GM12865 (cell line): ENCODE results near the gene GPC6.
"Not testable (repeated sequence)": the region's sequence is repeated elsewhere in the genome, so short reads cannot be mapped to it uniquely, and the experiment has no call there.

Experiments used
- DNase-seq: peaks from one replicate; pipeline ENCODE4 v3.0.0; 2010; ENCODE audit warnings: low read depth
- H3K4me3 ChIP-seq: 2 replicates; pipeline ENCODE4 v1.5.1; 2011; ENCODE audit warnings: mild to moderate bottlenecking, low read depth, low read length, control low read depth
- TF ChIP-seq, protein P1 (sequence below): IDR thresholded peaks from 2 replicates; pipeline ENCODE4 v1.5.1; 2011; ENCODE audit warnings: low read length, control low read depth, low read depth, inconsistent platforms; ENCODE audit not compliant: insufficient read depth; ENCODE audit errors: missing control alignments

Gene GPC6

DNA sequence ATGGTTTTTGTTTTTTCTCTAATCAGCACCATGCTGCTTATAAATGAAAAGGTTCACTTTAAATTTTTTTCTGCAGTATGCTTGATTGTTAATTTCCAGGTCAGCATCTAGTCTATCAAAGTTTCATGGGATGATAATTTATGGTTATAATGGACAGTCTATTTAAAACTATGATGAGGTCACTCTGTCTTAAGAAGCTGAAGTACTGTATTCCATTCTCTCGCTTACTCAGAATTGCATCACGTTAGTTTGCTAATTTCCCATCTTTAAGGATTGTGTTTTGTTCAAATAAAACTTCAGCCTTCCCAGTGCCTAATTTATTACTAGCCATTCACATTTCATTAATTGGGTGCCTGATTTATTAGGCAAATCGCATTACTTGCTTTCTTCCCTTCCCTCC is 94.3 kb downstream of the GPC6 start:
- DNase-seq, result no peak
- TF ChIP-seq, protein P1, sequence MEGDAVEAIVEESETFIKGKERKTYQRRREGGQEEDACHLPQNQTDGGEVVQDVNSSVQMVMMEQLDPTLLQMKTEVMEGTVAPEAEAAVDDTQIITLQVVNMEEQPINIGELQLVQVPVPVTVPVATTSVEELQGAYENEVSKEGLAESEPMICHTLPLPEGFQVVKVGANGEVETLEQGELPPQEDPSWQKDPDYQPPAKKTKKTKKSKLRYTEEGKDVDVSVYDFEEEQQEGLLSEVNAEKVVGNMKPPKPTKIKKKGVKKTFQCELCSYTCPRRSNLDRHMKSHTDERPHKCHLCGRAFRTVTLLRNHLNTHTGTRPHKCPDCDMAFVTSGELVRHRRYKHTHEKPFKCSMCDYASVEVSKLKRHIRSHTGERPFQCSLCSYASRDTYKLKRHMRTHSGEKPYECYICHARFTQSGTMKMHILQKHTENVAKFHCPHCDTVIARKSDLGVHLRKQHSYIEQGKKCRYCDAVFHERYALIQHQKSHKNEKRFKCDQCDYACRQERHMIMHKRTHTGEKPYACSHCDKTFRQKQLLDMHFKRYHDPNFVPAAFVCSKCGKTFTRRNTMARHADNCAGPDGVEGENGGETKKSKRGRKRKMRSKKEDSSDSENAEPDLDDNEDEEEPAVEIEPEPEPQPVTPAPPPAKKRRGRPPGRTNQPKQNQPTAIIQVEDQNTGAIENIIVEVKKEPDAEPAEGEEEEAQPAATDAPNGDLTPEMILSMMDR, result no peak
- H3K4me3 ChIP-seq, result no peak overlapping the region

DNA sequence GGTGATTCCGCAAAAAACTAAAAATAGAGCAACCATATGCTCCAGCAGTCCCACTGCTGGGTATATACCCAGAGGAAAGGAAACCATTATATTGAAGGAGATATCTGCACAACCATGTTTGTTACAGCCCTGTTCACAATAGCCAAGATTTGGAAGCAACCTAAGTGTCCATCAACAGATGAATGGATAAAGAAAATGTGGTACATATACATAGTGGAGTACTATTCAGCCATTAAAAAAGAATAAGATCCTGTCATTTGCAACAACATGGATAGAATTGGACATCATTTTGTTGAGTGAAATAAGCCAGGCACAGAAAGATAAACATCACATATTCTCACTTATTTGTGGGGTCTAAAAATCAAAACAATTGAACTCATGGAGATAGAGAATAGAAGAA is 97.3 kb downstream of the GPC6 start:
- DNase-seq, H3K4me3 ChIP-seq: not testable (repeated sequence)

DNA sequence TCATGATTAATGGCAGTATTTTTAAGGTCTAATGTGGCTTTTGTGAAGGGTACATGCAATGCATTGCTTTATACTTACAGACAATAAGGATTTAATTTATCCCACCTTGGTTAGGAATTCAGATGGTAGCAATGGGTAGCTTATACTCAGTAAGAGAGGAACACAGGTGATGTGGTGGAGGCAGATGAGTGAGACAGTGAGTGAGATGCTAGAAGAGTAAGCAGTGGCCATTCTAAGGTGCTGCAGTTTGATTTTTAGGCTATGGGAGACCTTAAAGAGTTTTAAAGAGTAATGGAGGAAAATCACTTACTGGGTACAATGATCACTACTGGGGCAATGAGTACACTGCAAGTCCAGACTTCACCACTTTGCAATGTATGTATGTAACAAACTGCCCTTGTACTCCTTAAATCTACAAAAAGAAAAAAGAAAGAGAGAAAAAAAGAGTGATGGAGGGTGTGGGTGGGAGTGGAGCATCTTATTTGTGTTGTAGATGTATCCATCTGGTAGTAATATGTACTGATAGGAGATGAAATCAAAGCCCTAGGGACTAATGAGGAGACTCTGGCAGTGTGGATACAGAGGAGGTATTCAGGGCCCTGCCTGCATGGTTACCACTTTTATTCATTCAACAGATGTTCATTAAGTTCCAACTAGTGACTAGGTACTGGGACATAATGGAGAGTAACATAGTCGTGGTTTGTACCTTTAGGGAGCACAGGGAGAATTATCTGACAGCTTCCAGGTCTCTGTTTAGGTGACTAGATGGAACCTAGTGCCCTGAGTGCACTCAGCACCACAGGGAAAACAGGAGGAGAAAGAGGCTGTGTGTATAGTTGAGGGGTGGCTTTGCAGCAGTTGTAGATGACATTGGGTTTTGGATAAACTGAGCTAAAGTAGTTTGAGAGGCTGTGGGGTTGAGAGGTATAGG is 99.0 kb downstream of the GPC6 start:
- no peak overlapping the region for H3K4me3 ChIP-seq
- no peak for DNase-seq
- TF ChIP-seq, protein P1, result no peak

DNA sequence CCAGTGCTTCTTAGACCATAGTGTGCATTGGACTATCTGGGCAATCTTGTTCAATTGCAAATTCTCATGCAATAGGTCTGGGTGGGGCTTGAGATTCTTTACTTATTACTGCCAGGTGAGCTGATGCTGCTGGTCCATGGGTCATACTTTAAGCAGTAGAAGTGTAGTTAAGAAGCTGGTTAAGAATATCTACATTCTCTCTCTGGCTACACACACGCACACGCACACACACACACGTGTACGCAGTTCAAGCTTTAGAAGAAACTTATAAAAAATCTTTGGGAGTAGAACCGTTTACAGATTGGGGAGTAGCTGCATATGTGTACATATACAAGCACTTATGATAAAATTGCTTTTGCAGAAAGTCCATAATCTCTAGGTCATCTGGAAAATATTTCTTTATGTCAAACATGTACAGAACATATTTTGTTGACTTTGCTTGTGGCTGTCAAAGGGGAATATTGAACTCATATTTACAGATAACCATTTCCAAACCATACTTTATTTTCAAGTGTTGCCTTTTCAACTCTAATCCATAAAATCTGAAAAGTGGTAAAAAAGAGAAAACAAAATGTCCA is 99.7 kb downstream of the GPC6 start:
- TF ChIP-seq, protein P1, result no peak
- no peak for DNase-seq
- no peak overlapping the region for H3K4me3 ChIP-seq

DNA sequence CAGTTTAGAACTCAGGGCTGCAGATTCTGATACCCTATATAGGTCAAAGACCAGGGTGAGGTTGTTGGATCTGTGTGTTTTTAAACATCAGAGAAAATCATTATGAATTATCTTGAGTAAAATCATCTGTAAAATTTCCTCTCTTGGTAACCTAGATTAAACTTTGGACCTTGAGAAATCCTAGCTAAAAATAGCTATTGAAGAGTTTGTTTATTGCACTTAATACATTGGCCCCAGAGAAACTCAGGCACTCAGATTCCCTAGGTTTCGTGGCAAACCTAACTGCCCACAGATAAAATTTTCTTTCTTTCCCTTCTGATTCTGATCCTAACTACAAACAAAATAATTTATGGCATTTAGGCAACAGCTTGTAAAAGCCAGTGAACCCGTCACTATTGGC is 102.3 kb downstream of the GPC6 start:
- H3K4me3 ChIP-seq, result no peak overlapping the region
- DNase-seq, result no peak
- TF ChIP-seq, protein P1, result no peak

DNA sequence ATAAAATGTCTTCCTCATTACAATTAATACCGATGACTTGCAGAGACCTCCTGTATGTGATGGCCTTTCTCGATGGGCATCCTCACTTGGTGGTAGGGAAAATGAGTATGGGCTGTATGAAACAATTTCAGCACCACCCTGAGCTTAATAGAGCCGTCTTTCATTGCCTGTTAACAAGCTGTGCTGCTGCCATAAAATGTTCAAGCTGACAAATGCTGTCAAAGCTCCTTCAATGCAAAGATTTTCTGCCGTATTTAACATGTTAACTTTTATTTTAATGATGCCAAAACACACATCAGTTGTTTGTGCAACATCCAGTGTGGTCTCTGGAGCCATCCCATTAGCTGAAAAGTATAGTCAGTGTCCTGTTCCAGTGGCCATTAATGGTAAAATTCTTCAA is 110.1 kb downstream of the GPC6 start:
- no peak overlapping the region for H3K4me3 ChIP-seq
- no peak for DNase-seq
- TF ChIP-seq, protein P1, result no peak

DNA sequence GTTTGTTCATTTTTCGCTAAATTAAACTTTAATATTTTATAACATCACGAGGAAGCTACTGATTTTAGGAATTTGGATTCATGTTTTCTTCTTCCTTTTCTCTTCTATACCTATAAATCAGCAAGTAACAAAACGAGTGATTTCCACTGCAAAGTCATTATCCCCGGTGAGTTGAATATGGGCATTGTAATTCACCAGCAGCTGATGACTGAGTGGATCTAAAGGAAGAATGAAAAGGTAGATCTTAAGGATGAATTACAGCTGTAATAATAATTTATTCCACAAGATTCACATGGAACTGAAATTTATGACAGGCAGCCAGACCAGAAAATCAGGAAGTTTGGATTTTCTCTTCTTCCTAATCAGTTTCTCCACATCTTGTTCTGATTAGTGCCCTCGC is 111.4 kb downstream of the GPC6 start:
- H3K4me3 ChIP-seq, result no peak overlapping the region
- TF ChIP-seq, protein P1, result no peak
- no peak for DNase-seq
